GM13977 (cell line): Measurements from ENCODE around the gene KSR1.

ENCODE experiments used
- DNase-seq: peaks from one replicate; pipeline ENCODE4 v3.0.0; 2012; ENCODE audit warnings: low spot score
- CTCF ChIP-seq: IDR thresholded peaks from 2 replicates; pipeline ENCODE4 v1.5.1; 2012; ENCODE audit warnings: mild to moderate bottlenecking, control low read depth; ENCODE audit not compliant: insufficient read depth; ENCODE audit errors: extremely low read depth, missing control alignments
- in situ Hi-C: fragments of 300-500 bp; cut with MboI; formaldehyde crosslinking; loops from one replicate; pipeline ENCODE4 v1.12.0; 2022; ENCODE audit warnings: low sequenced_read_pairs, low pct_unique_long_range_greater_than_20kb, mixed read lengths, inconsistent platforms; ENCODE audit not compliant: unreplicated experiment

Gene KSR1

GRCh38 chr17:27449541-27449940 is 6.7 kb upstream of the KSR1 start:
- no peak for TF ChIP-seq CTCF
- DNase-seq: no peak
- in situ Hi-C loops: loop anchor here (10.0 kb wide), 1 partner anchor 55 kb away; no protein-coding TSS in a partner anchor

- DNase-seq: no peak
- in situ Hi-C loops: loop anchor here (10.0 kb wide), 2 partner anchors 55 to 75 kb away; no protein-coding TSS in a partner anchor
- TF ChIP-seq CTCF: no peak
Observed at GRCh38 chr17:27449988-27450387, 6.3 kb upstream of the KSR1 start.

- TF ChIP-seq CTCF: no peak
- in situ Hi-C loops: loop anchor here (10.0 kb wide), 1 partner anchor 76 kb away; no protein-coding TSS in a partner anchor
- DNase-seq: no peak
Observed at GRCh38 chr17:27450416-27450815, 5.8 kb upstream of the KSR1 start.

GRCh38 chr17:27451906-27452305 is 4.3 kb upstream of the KSR1 start:
- in situ Hi-C loops: loop anchor here (10.0 kb wide), 1 partner anchor 77 kb away; no protein-coding TSS in a partner anchor
- DNase-seq: no peak
- TF ChIP-seq CTCF: no peak

GRCh38 chr17:27452828-27453227 is 3.4 kb upstream of the KSR1 start:
- DNase-seq: no peak
- in situ Hi-C loops: loop anchor here (10.0 kb wide), 1 partner anchor 78 kb away; no protein-coding TSS in a partner anchor
- TF ChIP-seq CTCF: no peak

- TF ChIP-seq CTCF: no peak
- DNase-seq: no peak
- in situ Hi-C loops: loop anchor here (10.0 kb wide), 1 partner anchor 79 kb away; no protein-coding TSS in a partner anchor
Observed at GRCh38 chr17:27453471-27453870, 2.8 kb upstream of the KSR1 start.
